Brain microvascular endothelial cell (primary cell): ENCODE measurements around the gene NLRP1.
A peak's percentile ranks its signal among the peaks of the same experiment; 100 is the strongest.

Experiments
- DNase-seq: peaks from one replicate; pipeline ENCODE4 v3.0.0-alpha.2; 2020
- H3K27ac ChIP-seq: fragments of 250-450 bp; sonication (Bioruptor Pico); 2 replicates; pipeline ENCODE4 v1.5.1; 2020; ENCODE audit warnings: mild to moderate bottlenecking, moderate library complexity
- H3K27me3 ChIP-seq: fragments of 250-450 bp; sonication (Bioruptor Pico); replicated peaks from 2 replicates; pipeline ENCODE4 v1.5.1; 2020; ENCODE audit warnings: mild to moderate bottlenecking
- H3K36me3 ChIP-seq: fragments of 250-450 bp; sonication (Bioruptor Pico); replicated peaks from 2 replicates; pipeline ENCODE4 v1.5.1; 2020; ENCODE audit warnings: mild to moderate bottlenecking
- H3K4me3 ChIP-seq: 2 replicates; pipeline ENCODE4 v1.5.1; 2011; ENCODE audit warnings: low read depth, mild to moderate bottlenecking, control low read depth, low read length, moderate library complexity
- in situ Hi-C: cut with HindIII; loops from 2 replicates; pipeline ENCODE4 v1.10.0; 2017; ENCODE audit warnings: low sequenced_read_pairs, low pct_ligation_motif_present
- TF ChIP-seq, protein P1 (sequence below): IDR thresholded peaks from 2 replicates; pipeline ENCODE4 v1.5.1; 2011; ENCODE audit warnings: low read depth, mild to moderate bottlenecking, moderate library complexity, low read length, control low read depth, inconsistent platforms; ENCODE audit errors: missing control alignments

The NLRP1 gene

DNA sequence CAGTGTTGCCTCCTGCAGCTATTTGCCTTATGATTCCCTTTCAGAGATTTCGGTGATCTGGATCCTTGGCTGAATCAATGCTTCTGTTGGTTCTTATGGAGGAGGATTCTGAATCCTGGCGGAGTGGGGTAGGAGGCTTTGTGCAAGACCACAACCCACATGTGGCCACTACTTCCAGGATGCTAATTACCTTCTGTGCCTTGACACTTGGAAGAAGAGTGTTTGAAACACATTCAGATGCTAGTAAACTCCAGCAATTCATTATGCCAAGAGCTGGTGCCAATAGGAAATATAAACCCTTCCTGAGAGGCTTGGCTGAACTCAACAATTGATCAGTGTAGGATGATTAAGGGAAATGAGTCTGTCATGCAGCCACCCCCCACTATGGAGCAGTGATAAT, 12.1 kb upstream of the NLRP1 start:
- Histone ChIP-seq H3K27ac (no peak overlapping the region), H3K4me3 (no peak overlapping the region), H3K36me3 (no peaks in the 10 kb centered on the region), H3K27me3 (no peaks in the 10 kb centered on the region)
- TF ChIP-seq, protein P1, sequence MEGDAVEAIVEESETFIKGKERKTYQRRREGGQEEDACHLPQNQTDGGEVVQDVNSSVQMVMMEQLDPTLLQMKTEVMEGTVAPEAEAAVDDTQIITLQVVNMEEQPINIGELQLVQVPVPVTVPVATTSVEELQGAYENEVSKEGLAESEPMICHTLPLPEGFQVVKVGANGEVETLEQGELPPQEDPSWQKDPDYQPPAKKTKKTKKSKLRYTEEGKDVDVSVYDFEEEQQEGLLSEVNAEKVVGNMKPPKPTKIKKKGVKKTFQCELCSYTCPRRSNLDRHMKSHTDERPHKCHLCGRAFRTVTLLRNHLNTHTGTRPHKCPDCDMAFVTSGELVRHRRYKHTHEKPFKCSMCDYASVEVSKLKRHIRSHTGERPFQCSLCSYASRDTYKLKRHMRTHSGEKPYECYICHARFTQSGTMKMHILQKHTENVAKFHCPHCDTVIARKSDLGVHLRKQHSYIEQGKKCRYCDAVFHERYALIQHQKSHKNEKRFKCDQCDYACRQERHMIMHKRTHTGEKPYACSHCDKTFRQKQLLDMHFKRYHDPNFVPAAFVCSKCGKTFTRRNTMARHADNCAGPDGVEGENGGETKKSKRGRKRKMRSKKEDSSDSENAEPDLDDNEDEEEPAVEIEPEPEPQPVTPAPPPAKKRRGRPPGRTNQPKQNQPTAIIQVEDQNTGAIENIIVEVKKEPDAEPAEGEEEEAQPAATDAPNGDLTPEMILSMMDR, result no peak
- in situ Hi-C loops, result loop anchor here (25.0 kb wide), 1 partner anchor 816 kb away; no protein-coding TSS in a partner anchor
- DNase-seq, result no peak

- no peak for DNase-seq
- H3K4me3 ChIP-seq, result no peak overlapping the region
- H3K36me3 ChIP-seq, result no peaks in the 10 kb centered on the region
- TF ChIP-seq, protein P1, result no peak
- no peak overlapping the region for H3K27ac ChIP-seq
- no peaks in the 10 kb centered on the region for H3K27me3 ChIP-seq
- in situ Hi-C loops, result loop anchor here (25.0 kb wide), 1 partner anchor 816 kb away; no protein-coding TSS in a partner anchor
Measured at GRCh38 chr17:5595831-5596230, 11.5 kb upstream of the NLRP1 start.

- no peak for DNase-seq
- no peaks in the 10 kb centered on the region for H3K36me3 ChIP-seq
Measured at GRCh38 chr17:5592382-5592781, 8.1 kb upstream of the NLRP1 start.

GRCh38 chr17:5591966-5592365, 7.7 kb upstream of the NLRP1 start:
- H3K4me3 ChIP-seq, result no peak overlapping the region
- in situ Hi-C loops, result loop anchor here (25.0 kb wide), 1 partner anchor 820 kb away; no protein-coding TSS in a partner anchor
- H3K27ac ChIP-seq, result no peak overlapping the region
- H3K27me3 ChIP-seq, result no peaks in the 10 kb centered on the region
- TF ChIP-seq, protein P1, result no peak
- no peak for DNase-seq
- no peaks in the 10 kb centered on the region for H3K36me3 ChIP-seq

More at GRCh38 chr17:5592382-5592781, 8.1 kb upstream of the NLRP1 start:
- TF ChIP-seq, protein P1, result peak; percentile 43
- Histone ChIP-seq H3K27ac (no peak overlapping the region), H3K27me3 (no peaks in the 10 kb centered on the region), H3K4me3 (no peak overlapping the region)
- in situ Hi-C loops, result loop anchor here (25.0 kb wide), 1 partner anchor 820 kb away; no protein-coding TSS in a partner anchor

- in situ Hi-C loops, result loop anchor here (25.0 kb wide), 1 partner anchor 824 kb away; no protein-coding TSS in a partner anchor
- no peak overlapping the region for H3K4me3 ChIP-seq
- TF ChIP-seq, protein P1, result no peak
- no peak for DNase-seq
- no peak overlapping the region for H3K27ac ChIP-seq
- no peaks in the 10 kb centered on the region for H3K36me3 ChIP-seq
- H3K27me3 ChIP-seq, result no peaks in the 10 kb centered on the region
Measured at GRCh38 chr17:5588584-5588983, 4.3 kb upstream of the NLRP1 start.
